ENCODE measurements around the gene AFAP1. TPM values are rescaled to one million over a fixed set of nuclear protein-coding genes. Genes with fewer than 3 reads are reported as not detected.

Gene AFAP1
- polyA plus RNA-seq, 2 donors = 2.0 to 4.0 TPM

DNA sequence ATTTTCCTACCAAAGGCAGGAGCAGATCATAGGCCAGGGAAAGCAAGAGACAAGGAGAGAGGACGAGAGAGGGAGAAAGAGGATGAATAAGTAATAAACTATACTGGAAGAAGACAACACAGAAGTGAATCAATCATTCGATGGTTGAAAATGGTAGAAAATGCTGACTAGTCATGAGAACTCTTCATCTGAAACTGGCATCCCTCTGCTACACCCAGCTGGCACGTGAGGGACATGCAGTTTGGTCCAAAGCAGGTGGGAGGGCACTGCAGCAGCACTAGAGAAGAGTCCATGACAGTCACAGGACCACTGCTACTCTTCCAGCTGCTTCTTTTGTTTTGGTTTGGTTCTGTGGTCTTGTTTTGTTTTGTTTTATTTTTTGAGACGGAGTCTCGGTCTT lies 74.1 kb downstream of the AFAP1 start:
- Histone ChIP-seq H3K9me3 (ENCODE audit: control insufficient read depth in 2 of 2, insufficient read depth in 1 of 2, low read depth in 1 of 2, low read length in 1 of 2) (no peaks in the 10 kb centered on the region), H3K27me3 (ENCODE audit: control insufficient read depth in 1 of 2, insufficient read depth in 2 of 2, low read length in 2 of 2) (no peaks in the 10 kb centered on the region), H3K4me1 (ENCODE audit: control insufficient read depth in 2 of 2, insufficient read depth in 2 of 2, low read length in 1 of 2) (peaks cover 0 to 4% of the 10 kb centered on the region in 2 donors), H3K4me3 (ENCODE audit: low read depth in 1 of 2, low read length in 2 of 2) (no peak overlapping the region), H3K27ac (ENCODE audit: low read depth in 2 of 2, low read length in 1 of 2) (no peak overlapping the region), H3K36me3 (ENCODE audit: control insufficient read depth in 2 of 2, insufficient read depth in 2 of 2, low read length in 1 of 2) (peaks cover 3% of the 10 kb centered on the region in 2 donors)
- WGBS, 2 donors = 94 to 95% methylated on average over 5 of the region's 5 CpGs

DNA sequence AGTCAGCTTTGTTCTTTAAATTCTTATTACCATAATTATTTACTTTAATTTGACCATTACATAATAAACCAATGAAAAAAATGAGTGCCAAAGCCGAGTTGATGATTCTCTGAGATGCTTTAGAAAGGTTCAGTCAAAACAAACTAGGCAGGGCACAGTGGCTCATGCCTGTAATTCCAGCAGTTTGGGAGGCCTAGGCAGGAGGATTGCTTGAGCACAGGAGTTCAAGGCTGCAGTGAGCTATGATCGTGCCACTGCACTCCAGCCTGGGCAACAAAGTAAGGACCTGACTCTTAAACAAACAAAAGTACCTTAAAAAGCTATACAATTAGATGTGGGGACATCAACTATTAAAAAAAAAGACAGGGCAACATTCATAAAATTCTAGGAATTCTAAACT lies 75.0 kb downstream of the AFAP1 start:
- WGBS, 2 donors = 39 to 74% methylated on average over 2 of the region's 2 CpGs
- Histone ChIP-seq H3K9me3 (ENCODE audit: control insufficient read depth in 2 of 2, insufficient read depth in 1 of 2, low read depth in 1 of 2, low read length in 1 of 2) (no peaks in the 10 kb centered on the region), H3K27ac (ENCODE audit: low read depth in 2 of 2, low read length in 1 of 2) (no peak overlapping the region), H3K4me1 (ENCODE audit: control insufficient read depth in 2 of 2, insufficient read depth in 2 of 2, low read length in 1 of 2) (peaks cover 0 to 4% of the 10 kb centered on the region in 2 donors), H3K4me3 (ENCODE audit: low read depth in 1 of 2, low read length in 2 of 2) (no peak overlapping the region), H3K36me3 (ENCODE audit: control insufficient read depth in 2 of 2, insufficient read depth in 2 of 2, low read length in 1 of 2) (peaks cover 3% of the 10 kb centered on the region in 2 donors), H3K27me3 (ENCODE audit: control insufficient read depth in 1 of 2, insufficient read depth in 2 of 2, low read length in 2 of 2) (no peaks in the 10 kb centered on the region)

DNA sequence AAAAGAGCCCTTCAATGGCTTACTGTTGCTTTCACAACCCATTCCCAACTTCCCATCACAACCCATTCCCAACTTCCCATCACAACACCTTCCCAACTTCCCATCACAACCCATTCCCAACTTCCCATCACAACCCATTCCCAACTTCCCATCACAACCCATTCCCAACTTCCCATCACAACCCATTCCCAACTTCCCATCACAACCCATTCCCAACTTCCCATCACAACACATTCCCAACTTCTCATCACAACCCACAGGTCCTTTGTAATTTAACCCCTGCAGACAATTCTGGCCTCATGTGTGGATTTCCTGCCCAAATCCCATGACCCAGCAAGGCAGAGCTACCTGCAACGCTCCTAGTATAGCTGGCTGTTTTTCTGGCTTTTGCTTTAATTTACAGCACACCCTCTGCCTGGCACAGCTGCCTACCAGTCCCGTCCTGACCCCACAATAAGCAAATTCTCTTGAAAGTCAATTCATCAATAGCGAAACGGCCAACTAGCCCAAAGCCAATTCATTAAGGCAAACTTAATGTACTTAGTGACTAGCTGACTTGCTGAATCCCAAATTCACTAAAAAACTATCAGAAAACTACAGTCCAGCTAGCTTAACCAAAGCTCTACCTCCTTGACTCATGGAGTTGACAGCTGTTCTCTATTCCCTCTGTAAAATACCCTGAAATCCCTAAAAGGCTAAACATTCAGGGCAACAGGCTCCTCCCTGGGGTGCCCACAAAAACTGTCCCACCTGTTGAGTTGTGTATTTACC lies 75.6 kb downstream of the AFAP1 start:
- Histone ChIP-seq H3K27me3 (ENCODE audit: control insufficient read depth in 1 of 2, insufficient read depth in 2 of 2, low read length in 2 of 2) (no peaks in the 10 kb centered on the region), H3K4me3 (ENCODE audit: low read depth in 1 of 2, low read length in 2 of 2) (no peak overlapping the region), H3K4me1 (ENCODE audit: control insufficient read depth in 2 of 2, insufficient read depth in 2 of 2, low read length in 1 of 2) (peaks cover 0 to 4% of the 10 kb centered on the region in 2 donors), H3K36me3 (ENCODE audit: control insufficient read depth in 2 of 2, insufficient read depth in 2 of 2, low read length in 1 of 2) (peaks cover 3% of the 10 kb centered on the region in 2 donors), H3K27ac (ENCODE audit: low read depth in 2 of 2, low read length in 1 of 2) (no peak overlapping the region), H3K9me3 (ENCODE audit: control insufficient read depth in 2 of 2, insufficient read depth in 1 of 2, low read depth in 1 of 2, low read length in 1 of 2) (no peaks in the 10 kb centered on the region)
- WGBS, 2 donors = 93 to 95% methylated on average over 4 of the region's 4 CpGs

DNA sequence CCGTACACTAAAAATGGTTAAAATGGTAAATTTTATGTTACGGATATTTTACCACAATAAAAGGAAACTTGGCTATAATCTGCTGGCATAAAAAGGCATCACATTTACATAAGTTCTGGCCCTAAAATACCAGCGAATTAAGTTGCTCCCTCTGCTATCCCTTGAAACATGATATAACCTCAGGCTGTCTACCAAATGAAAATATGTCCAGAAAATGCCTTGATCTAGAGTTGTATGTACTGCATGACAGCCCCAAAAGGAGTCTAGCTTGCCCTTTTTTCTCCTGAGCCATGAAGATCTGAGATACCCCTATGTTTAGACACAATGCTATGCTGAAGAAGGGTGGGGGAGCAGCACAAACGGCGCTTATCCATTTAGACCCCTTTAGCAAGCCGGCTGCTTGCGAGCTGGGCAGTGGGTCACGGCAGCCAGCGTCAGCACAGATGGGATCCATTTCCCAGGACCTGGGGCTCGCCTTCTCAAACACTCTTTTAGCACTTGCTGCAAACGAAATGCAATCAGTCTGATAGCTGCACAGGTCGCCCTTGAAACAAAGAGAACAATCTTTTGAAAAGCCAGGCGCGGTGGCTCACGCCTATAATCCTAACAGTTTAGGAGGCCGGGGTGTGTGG lies 77.0 kb downstream of the AFAP1 start:
- Histone ChIP-seq H3K4me1 (ENCODE audit: control insufficient read depth in 2 of 2, insufficient read depth in 2 of 2, low read length in 1 of 2) (peaks cover 0 to 4% of the 10 kb centered on the region in 2 donors), H3K4me3 (ENCODE audit: low read depth in 1 of 2, low read length in 2 of 2) (no peak overlapping the region), H3K27ac (ENCODE audit: low read depth in 2 of 2, low read length in 1 of 2) (no peak overlapping the region), H3K9me3 (ENCODE audit: control insufficient read depth in 2 of 2, insufficient read depth in 1 of 2, low read depth in 1 of 2, low read length in 1 of 2) (no peaks in the 10 kb centered on the region), H3K27me3 (ENCODE audit: control insufficient read depth in 1 of 2, insufficient read depth in 2 of 2, low read length in 2 of 2) (no peaks in the 10 kb centered on the region), H3K36me3 (ENCODE audit: control insufficient read depth in 2 of 2, insufficient read depth in 2 of 2, low read length in 1 of 2) (no peaks in the 10 kb centered on the region)
- WGBS, 2 donors = 80 to 85% methylated on average over 16 of the region's 16 CpGs

DNA sequence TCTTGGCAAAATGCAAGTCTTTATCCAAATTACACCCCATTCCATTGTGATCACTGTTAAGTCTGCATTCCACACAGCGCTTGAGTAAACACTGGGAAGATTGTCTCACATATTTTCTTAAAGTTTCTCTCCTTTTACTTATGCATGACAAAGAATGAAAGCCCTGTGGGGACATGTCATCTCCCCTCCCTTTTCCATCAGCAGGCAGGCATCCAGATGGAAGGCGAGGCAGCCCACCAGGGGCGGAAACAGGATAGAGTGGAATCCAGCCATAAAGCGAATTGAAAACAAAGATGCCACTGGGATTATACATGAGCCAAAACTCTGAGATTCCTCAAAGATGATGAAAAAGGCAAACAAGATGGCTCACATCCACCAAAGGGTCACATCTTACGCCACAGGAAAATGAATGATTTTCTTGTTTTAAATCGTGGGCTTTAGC lies 78.2 kb downstream of the AFAP1 start:
- H3K4me1 ChIP-seq (ENCODE audit: control insufficient read depth in 2 of 2, insufficient read depth in 2 of 2, low read length in 1 of 2) = peaks cover 0 to 2% of the 10 kb centered on the region in 2 donors
- 30 to 46% methylated on average over 6 of the region's 6 CpGs for WGBS, 2 donors
- H3K9me3 ChIP-seq (ENCODE audit: control insufficient read depth in 2 of 2, insufficient read depth in 1 of 2, low read depth in 1 of 2, low read length in 1 of 2) = no peaks in the 10 kb centered on the region
- no peak overlapping the region for H3K4me3 ChIP-seq (ENCODE audit: low read depth in 1 of 2, low read length in 2 of 2)
- no peaks in the 10 kb centered on the region for H3K36me3 ChIP-seq (ENCODE audit: control insufficient read depth in 2 of 2, insufficient read depth in 2 of 2, low read length in 1 of 2)
- H3K27ac ChIP-seq (ENCODE audit: low read depth in 2 of 2, low read length in 1 of 2) = peak overlapping the region in 1 of 2 donors; percentile 42
- no peaks in the 10 kb centered on the region for H3K27me3 ChIP-seq (ENCODE audit: control insufficient read depth in 1 of 2, insufficient read depth in 2 of 2, low read length in 2 of 2)

DNA sequence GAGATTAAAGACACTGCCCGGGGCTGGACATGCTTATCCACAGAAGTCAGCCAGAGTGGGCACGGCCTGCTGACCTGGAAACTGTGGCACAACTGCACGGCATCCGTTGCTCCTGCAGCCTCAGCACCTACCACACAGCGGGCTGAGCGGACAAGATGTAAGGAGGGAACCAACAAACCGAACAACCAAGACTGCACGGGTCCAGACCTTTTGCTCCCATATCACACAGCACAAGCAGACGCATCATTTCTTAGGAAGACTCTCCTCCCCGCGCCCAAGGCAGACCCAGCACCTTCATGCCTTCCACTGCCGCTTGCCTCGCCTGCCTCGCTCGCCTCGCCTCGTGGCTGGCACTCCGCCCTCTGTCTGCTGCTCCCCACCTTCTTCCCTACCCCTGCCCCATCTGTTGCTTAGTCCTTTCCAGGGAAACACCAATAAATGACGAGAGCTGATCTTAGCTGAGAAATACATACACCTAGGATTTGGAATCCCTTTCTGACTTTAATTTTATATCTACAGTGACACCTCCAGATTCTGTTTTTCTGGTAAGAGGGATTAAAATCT lies 79.0 kb downstream of the AFAP1 start:
- no peak overlapping the region for H3K4me3 ChIP-seq (ENCODE audit: low read depth in 1 of 2, low read length in 2 of 2)
- no peaks in the 10 kb centered on the region for H3K27me3 ChIP-seq (ENCODE audit: control insufficient read depth in 1 of 2, insufficient read depth in 2 of 2, low read length in 2 of 2)
- peaks cover 0 to 2% of the 10 kb centered on the region in 2 donors for H3K4me1 ChIP-seq (ENCODE audit: control insufficient read depth in 2 of 2, insufficient read depth in 2 of 2, low read length in 1 of 2)
- H3K27ac ChIP-seq (ENCODE audit: low read depth in 2 of 2, low read length in 1 of 2) = no peak overlapping the region
- WGBS, 2 donors = 90 to 92% methylated on average over 19 of the region's 19 CpGs
- H3K36me3 ChIP-seq (ENCODE audit: control insufficient read depth in 2 of 2, insufficient read depth in 2 of 2, low read length in 1 of 2) = no peaks in the 10 kb centered on the region
- no peaks in the 10 kb centered on the region for H3K9me3 ChIP-seq (ENCODE audit: control insufficient read depth in 2 of 2, insufficient read depth in 1 of 2, low read depth in 1 of 2, low read length in 1 of 2)

DNA sequence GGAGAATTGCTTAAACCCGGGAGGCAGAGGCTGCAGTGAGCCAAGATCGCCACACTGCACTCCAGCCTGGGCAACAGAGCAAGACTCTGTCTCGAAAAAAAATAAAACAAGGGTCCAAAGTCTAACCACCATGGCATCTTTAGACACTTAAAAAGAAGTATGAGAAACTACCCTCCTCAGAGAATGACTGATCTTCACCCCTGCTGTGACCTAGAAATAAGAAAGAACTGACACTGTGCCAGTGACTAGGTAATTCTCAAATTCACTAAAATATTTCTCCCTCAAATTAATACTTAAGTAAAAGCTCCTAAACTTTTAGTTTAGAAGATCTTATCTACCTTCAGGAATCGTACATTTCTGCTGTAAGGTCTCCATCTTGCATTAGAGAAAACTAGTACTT lies 80.3 kb downstream of the AFAP1 start:
- Histone ChIP-seq H3K36me3 (ENCODE audit: control insufficient read depth in 2 of 2, insufficient read depth in 2 of 2, low read length in 1 of 2) (no peaks in the 10 kb centered on the region), H3K4me1 (ENCODE audit: control insufficient read depth in 2 of 2, insufficient read depth in 2 of 2, low read length in 1 of 2) (peaks cover 0 to 2% of the 10 kb centered on the region in 2 donors), H3K27ac (ENCODE audit: low read depth in 2 of 2, low read length in 1 of 2) (no peak overlapping the region), H3K27me3 (ENCODE audit: control insufficient read depth in 1 of 2, insufficient read depth in 2 of 2, low read length in 2 of 2) (no peaks in the 10 kb centered on the region), H3K4me3 (ENCODE audit: low read depth in 1 of 2, low read length in 2 of 2) (no peak overlapping the region), H3K9me3 (ENCODE audit: control insufficient read depth in 2 of 2, insufficient read depth in 1 of 2, low read depth in 1 of 2, low read length in 1 of 2) (no peaks in the 10 kb centered on the region)
- WGBS, 2 donors = 73 to 85% methylated on average over 4 of the region's 4 CpGs

DNA sequence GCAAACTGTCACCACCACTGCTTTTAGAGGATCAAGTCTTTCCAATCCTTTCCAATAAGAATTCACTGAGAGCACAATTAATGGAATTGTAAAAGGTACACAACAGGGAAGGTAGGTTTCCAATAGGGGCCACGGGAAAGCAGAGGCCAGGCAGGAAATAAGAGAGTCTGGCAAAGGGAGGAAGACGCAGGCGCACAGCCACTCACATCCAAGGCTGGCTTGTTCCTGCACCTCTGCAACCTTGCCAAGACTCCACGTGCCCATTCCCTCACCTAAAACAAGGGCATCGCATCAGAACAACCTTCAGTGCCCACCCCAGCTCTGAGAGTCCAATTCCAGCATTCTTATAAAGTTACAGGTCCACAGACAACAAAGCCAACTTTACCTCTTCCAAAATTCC lies 81.2 kb downstream of the AFAP1 start:
- H3K27ac ChIP-seq (ENCODE audit: low read depth in 2 of 2, low read length in 1 of 2) = no peak overlapping the region
- 63 to 79% methylated on average over 5 of the region's 5 CpGs for WGBS, 2 donors
- no peaks in the 10 kb centered on the region for H3K9me3 ChIP-seq (ENCODE audit: control insufficient read depth in 2 of 2, insufficient read depth in 1 of 2, low read depth in 1 of 2, low read length in 1 of 2)
- peaks cover 0 to 2% of the 10 kb centered on the region in 2 donors for H3K36me3 ChIP-seq (ENCODE audit: control insufficient read depth in 2 of 2, insufficient read depth in 2 of 2, low read length in 1 of 2)
- no peak overlapping the region for H3K4me3 ChIP-seq (ENCODE audit: low read depth in 1 of 2, low read length in 2 of 2)
- H3K27me3 ChIP-seq (ENCODE audit: control insufficient read depth in 1 of 2, insufficient read depth in 2 of 2, low read length in 2 of 2) = no peaks in the 10 kb centered on the region
- H3K4me1 ChIP-seq (ENCODE audit: control insufficient read depth in 2 of 2, insufficient read depth in 2 of 2, low read length in 1 of 2) = peaks cover 0 to 2% of the 10 kb centered on the region in 2 donors

DNA sequence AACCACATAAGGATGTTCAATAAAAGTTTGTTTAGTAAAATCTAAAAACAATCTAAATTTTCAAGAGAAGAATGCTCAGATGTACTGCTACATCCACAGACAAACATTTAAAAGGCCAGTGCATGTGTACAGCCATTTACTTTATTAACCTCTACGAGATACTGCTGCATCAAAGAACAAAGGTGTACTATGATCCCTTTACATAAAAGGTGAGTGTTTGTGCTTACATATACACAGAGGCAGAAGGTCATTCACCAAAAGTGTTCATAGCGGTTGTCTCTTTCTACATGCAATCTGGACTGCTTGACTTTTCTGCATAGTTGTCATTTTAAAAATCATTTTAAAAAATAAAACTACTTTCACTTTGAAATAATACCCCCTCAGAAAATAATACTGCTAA lies 81.7 kb downstream of the AFAP1 start:
- 46 to 60% methylated on average over 2 of the region's 2 CpGs for WGBS, 2 donors
- H3K27me3 ChIP-seq (ENCODE audit: control insufficient read depth in 1 of 2, insufficient read depth in 2 of 2, low read length in 2 of 2) = no peaks in the 10 kb centered on the region
- no peak overlapping the region for H3K4me3 ChIP-seq (ENCODE audit: low read depth in 1 of 2, low read length in 2 of 2)
- H3K9me3 ChIP-seq (ENCODE audit: control insufficient read depth in 2 of 2, insufficient read depth in 1 of 2, low read depth in 1 of 2, low read length in 1 of 2) = no peaks in the 10 kb centered on the region
- peaks cover 0 to 3% of the 10 kb centered on the region in 2 donors for H3K36me3 ChIP-seq (ENCODE audit: control insufficient read depth in 2 of 2, insufficient read depth in 2 of 2, low read length in 1 of 2)
- H3K27ac ChIP-seq (ENCODE audit: low read depth in 2 of 2, low read length in 1 of 2) = no peak overlapping the region
- peaks cover 0 to 2% of the 10 kb centered on the region in 2 donors for H3K4me1 ChIP-seq (ENCODE audit: control insufficient read depth in 2 of 2, insufficient read depth in 2 of 2, low read length in 1 of 2)
